Measurements from ENCODE around the gene APBB1.

GRCh38 chr11:6405052-6405667 lies 13.7 kb downstream of the APBB1 start:
- TF ChIP-seq CTCF (IDR thresholded peaks at IDR 0.05; ENCODE audit: borderline replicate concordance, extremely low read depth, low read length, poor library complexity, severe bottlenecking) (no peak), EZH2 (IDR thresholded peaks at IDR 0.05; ENCODE audit: borderline replicate concordance, low read depth, low read length, severe bottlenecking) (no peak)
